ENCODE results near the gene SNX10. TPM values are rescaled to one million over a fixed set of nuclear protein-coding genes. Genes with fewer than 3 reads are reported as not detected.

SNX10 gene
- total and polyA plus RNA-seq, 2 of the 4 experiments (the other 2 are of a cell fraction), result not detected

- Histone ChIP-seq H3K27ac (ENCODE audit: insufficient read depth, low read length) (no peak overlapping the region), H2AK9ac (replicated peaks; ENCODE audit: low read depth, low read length, poor library complexity) (no peak overlapping the region), H3K4me1 (ENCODE audit: control insufficient read depth, insufficient read depth, low read length) (no peaks in the 10 kb centered on the region), H3K9me3 (ENCODE audit: control insufficient read depth, insufficient read depth, low read length) (peaks cover 3% of the 10 kb centered on the region; the same call in 1 of the 2 replicates), H3K4ac (ENCODE audit: low read depth, low read length) (no peak overlapping the region), H3K4me3 (ENCODE audit: insufficient read depth, low read depth, low read length) (no peak overlapping the region), H3K23ac (ENCODE audit: low read depth, low read length) (no peak overlapping the region), H2AFZ (replicated peaks; ENCODE audit: low read length, poor library complexity) (no peak overlapping the region), H3K27me3 (ENCODE audit: control insufficient read depth, insufficient read depth, low read length) (peaks cover 25% of the 10 kb centered on the region), H4K20me1 (ENCODE audit: insufficient read depth, low read length) (no peaks in the 10 kb centered on the region), H3K14ac (replicated peaks; ENCODE audit: low read depth, low read length) (no peak overlapping the region), H3K9me1 (ENCODE audit: insufficient read depth, low read length) (no peaks in the 10 kb centered on the region; the same call in 1 of the 2 replicates), H3K79me1 (ENCODE audit: low read depth in 1 of 2, low read length in 2 of 2) (no peaks in the 10 kb centered on the region), H3K9ac (ENCODE audit: low read depth, low read length) (no peak overlapping the region), H4K8ac (ENCODE audit: low read depth in 2 of 2, low read length in 2 of 2) (no peak overlapping the region), H4K91ac (ENCODE audit: insufficient read depth, low read depth, low read length) (no peak overlapping the region), H2BK120ac (ENCODE audit: low read depth, low read length) (no peak overlapping the region), H2BK20ac (ENCODE audit: low read depth, low read length) (no peak overlapping the region), H2BK15ac (ENCODE audit: low read depth, low read length) (no peak overlapping the region), H4K5ac (ENCODE audit: low read depth, low read length) (no peak overlapping the region), H2BK5ac (ENCODE audit: low read depth, low read length, poor library complexity, severe bottlenecking) (no peak overlapping the region), H3K4me2 (ENCODE audit: low read depth, low read length) (no peak overlapping the region), H3K18ac (ENCODE audit: low read depth, low read length) (no peak overlapping the region), H3K36me3 (ENCODE audit: control insufficient read depth, insufficient read depth, low read length) (no peaks in the 10 kb centered on the region), H2AK5ac (ENCODE audit: low read depth, low read length) (no peak overlapping the region), H3K56ac (ENCODE audit: extremely low read depth, insufficient read depth, low read length) (no peak overlapping the region)
- dilution Hi-C loops (cut with HindIII; ENCODE audit: low sequenced_read_pairs, unreplicated experiment), result no loop called here
- in situ Hi-C loops (cut with MboI; ENCODE audit: low sequenced_read_pairs), result no loop called here
- ATAC-seq (ENCODE audit: low read depth) (no peak), DNase-seq (no peak)
- CTCF ChIA-PET, result no interaction called here
- 90% methylated on average over 2 of the region's 10 CpGs; no CpG with 5 or more reads in 1 of the 2 experiments for WGBS, 2 experiments (ENCODE audit: extremely low coverage in 2 of 2, insufficient read length in 1 of 2)
- POLR2A ChIA-PET (ENCODE audit: unreplicated experiment), result no interaction called here
- BruUV-seq (replicated peaks), result no TSS peak
- TF ChIP-seq CTCF (conservative IDR thresholded peaks at IDR 0.05; ENCODE audit: low read depth, low read length) (no peak), BHLHE40 (IDR thresholded peaks at IDR 0.05; ENCODE audit: low read depth, low read length) (no peak), CEBPB (IDR thresholded peaks at IDR 0.05; ENCODE audit: low read depth, low read length) (peak; percentile 60), RCOR1 (IDR thresholded peaks at IDR 0.05; ENCODE audit: insufficient replicate concordance, low read length) (no peak)
- intact Hi-C loops (cut with micrococcal nuclease), result no loop called here
These were observed 90.1 kb downstream of the SNX10 start for GRCh38 chr7:26381476-26382353.

Data from IMR-90 (cell line).